Measurements from ENCODE around the gene SNRPA1. TPM values are rescaled to one million over a fixed set of nuclear protein-coding genes. Genes with fewer than 3 reads are reported as not detected.

The SNRPA1 gene
- total and polyA plus RNA-seq, 2 of the 13 experiments (the other 11 are each of a cell fraction or from before 2014, with no cell fraction given), result 41.2 to 108 TPM

DNA sequence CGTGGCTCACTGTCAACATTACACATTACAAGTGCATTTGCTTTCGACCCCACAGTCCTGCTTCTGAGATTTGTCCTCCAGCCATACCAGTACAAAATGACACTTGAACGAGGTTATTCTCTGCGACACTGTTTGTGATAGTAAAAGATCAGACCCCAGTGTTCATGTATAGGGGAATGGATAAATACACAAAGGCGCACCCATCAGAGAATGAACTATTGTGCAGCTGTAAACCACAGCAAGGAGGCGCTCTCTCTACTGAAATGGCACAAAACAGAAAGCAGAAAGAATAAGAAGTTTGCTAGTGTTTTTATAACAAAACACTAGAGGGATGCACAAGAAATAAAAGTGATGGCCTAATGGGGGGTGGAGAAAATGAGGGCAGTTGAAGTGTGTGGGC is 38.3 kb downstream of the SNRPA1 start:
- TF ChIP-seq PCBP2 (optimal IDR thresholded peaks at IDR 0.05; ENCODE audit: low read depth, low read length, poor library complexity, severe bottlenecking) (no peak), SMC3 (IDR thresholded peaks at IDR 0.05; ENCODE audit: low read length) (peak; percentile 28; the same call in 1 of the 2 replicates), ZNF121 (CRISPR knock-in tag; IDR thresholded peaks at IDR 0.05) (no peak), ZNF773 (CRISPR knock-in tag; IDR thresholded peaks at IDR 0.05; ENCODE audit: borderline replicate concordance) (no peak), STAG1 (CRISPR knock-in tag; IDR thresholded peaks at IDR 0.05) (peak; percentile 44), ZNF567 (CRISPR knock-in tag; IDR thresholded peaks at IDR 0.05; ENCODE audit: borderline replicate concordance) (no peak)
- TF ChIP-seq, protein P1, sequence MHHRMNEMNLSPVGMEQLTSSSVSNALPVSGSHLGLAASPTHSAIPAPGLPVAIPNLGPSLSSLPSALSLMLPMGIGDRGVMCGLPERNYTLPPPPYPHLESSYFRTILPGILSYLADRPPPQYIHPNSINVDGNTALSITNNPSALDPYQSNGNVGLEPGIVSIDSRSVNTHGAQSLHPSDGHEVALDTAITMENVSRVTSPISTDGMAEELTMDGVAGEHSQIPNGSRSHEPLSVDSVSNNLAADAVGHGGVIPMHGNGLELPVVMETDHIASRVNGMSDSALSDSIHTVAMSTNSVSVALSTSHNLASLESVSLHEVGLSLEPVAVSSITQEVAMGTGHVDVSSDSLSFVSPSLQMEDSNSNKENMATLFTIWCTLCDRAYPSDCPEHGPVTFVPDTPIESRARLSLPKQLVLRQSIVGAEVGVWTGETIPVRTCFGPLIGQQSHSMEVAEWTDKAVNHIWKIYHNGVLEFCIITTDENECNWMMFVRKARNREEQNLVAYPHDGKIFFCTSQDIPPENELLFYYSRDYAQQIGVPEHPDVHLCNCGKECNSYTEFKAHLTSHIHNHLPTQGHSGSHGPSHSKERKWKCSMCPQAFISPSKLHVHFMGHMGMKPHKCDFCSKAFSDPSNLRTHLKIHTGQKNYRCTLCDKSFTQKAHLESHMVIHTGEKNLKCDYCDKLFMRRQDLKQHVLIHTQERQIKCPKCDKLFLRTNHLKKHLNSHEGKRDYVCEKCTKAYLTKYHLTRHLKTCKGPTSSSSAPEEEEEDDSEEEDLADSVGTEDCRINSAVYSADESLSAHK (CRISPR knock-in tag; IDR thresholded peaks at IDR 0.05; ENCODE audit: borderline replicate concordance), result no peak
- TF ChIP-seq, protein P2, sequence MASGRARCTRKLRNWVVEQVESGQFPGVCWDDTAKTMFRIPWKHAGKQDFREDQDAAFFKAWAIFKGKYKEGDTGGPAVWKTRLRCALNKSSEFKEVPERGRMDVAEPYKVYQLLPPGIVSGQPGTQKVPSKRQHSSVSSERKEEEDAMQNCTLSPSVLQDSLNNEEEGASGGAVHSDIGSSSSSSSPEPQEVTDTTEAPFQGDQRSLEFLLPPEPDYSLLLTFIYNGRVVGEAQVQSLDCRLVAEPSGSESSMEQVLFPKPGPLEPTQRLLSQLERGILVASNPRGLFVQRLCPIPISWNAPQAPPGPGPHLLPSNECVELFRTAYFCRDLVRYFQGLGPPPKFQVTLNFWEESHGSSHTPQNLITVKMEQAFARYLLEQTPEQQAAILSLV (CRISPR knock-in tag; IDR thresholded peaks at IDR 0.05; ENCODE audit: borderline replicate concordance), result no peak
- TF ChIP-seq, protein P3, sequence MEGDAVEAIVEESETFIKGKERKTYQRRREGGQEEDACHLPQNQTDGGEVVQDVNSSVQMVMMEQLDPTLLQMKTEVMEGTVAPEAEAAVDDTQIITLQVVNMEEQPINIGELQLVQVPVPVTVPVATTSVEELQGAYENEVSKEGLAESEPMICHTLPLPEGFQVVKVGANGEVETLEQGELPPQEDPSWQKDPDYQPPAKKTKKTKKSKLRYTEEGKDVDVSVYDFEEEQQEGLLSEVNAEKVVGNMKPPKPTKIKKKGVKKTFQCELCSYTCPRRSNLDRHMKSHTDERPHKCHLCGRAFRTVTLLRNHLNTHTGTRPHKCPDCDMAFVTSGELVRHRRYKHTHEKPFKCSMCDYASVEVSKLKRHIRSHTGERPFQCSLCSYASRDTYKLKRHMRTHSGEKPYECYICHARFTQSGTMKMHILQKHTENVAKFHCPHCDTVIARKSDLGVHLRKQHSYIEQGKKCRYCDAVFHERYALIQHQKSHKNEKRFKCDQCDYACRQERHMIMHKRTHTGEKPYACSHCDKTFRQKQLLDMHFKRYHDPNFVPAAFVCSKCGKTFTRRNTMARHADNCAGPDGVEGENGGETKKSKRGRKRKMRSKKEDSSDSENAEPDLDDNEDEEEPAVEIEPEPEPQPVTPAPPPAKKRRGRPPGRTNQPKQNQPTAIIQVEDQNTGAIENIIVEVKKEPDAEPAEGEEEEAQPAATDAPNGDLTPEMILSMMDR (CRISPR knock-in tag; IDR thresholded peaks at IDR 0.05), result peak; percentile 44
- TF ChIP-seq, protein P4, sequence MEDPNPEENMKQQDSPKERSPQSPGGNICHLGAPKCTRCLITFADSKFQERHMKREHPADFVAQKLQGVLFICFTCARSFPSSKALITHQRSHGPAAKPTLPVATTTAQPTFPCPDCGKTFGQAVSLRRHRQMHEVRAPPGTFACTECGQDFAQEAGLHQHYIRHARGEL (CRISPR knock-in tag; IDR thresholded peaks at IDR 0.05), result no peak
- TF ChIP-seq, protein P5, sequence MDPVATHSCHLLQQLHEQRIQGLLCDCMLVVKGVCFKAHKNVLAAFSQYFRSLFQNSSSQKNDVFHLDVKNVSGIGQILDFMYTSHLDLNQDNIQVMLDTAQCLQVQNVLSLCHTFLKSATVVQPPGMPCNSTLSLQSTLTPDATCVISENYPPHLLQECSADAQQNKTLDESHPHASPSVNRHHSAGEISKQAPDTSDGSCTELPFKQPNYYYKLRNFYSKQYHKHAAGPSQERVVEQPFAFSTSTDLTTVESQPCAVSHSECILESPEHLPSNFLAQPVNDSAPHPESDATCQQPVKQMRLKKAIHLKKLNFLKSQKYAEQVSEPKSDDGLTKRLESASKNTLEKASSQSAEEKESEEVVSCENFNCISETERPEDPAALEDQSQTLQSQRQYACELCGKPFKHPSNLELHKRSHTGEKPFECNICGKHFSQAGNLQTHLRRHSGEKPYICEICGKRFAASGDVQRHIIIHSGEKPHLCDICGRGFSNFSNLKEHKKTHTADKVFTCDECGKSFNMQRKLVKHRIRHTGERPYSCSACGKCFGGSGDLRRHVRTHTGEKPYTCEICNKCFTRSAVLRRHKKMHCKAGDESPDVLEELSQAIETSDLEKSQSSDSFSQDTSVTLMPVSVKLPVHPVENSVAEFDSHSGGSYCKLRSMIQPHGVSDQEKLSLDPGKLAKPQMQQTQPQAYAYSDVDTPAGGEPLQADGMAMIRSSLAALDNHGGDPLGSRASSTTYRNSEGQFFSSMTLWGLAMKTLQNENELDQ (CRISPR knock-in tag; IDR thresholded peaks at IDR 0.05; ENCODE audit: borderline replicate concordance), result no peak
- H3K79me2 ChIP-seq (ENCODE audit: insufficient read depth, low read length), result no peaks in the 10 kb centered on the region
- FAIRE-seq, result no peak
- no peak for ATAC-seq
- 38% methylated on average over 6 of the region's 6 CpGs for WGBS (ENCODE audit: low lambda C conversion rate)
- intact Hi-C loops (cut with micrococcal nuclease; ENCODE audit: unreplicated experiment), result loop anchor here (10.0 kb wide), 2 partner anchors 132 to 342 kb away; partner anchors contain the start of gene LRRK1
- BruUV-seq (replicated peaks), result no TSS peak
- no peak overlapping the region for H3K9ac ChIP-seq (ENCODE audit: insufficient read depth, low read depth, low read length)
- no peak overlapping the region for H3K4me3 ChIP-seq (replicated peaks in 1 of 3; ENCODE audit: insufficient read depth in 1 of 3, low read depth in 2 of 3, low read length in 3 of 3)
- DNase-seq (ENCODE audit: low spot score), result no peak
- POLR2A ChIA-PET, result no interaction called here
- H3K4me1 ChIP-seq (ENCODE audit: insufficient read depth, low read length), result peaks cover 42% of the 10 kb centered on the region
- H3K36me3 ChIP-seq (replicated peaks in 1 of 2; ENCODE audit: control insufficient read depth in 1 of 2, insufficient read depth in 2 of 2, low read length in 2 of 2), result no peaks in the 10 kb centered on the region
- in situ Hi-C loops (cut with HindIII; ENCODE audit: extremely low pct_ligation_motif_present, low pct_unique_long_range_greater_than_20kb), result loop anchor here (5.0 to 25.0 kb wide), 4 partner anchors 172 to 594 kb away; partner anchors contain the start of gene LRRK1
- H2AFZ ChIP-seq (ENCODE audit: low read length), result no peak overlapping the region
- CTCF ChIA-PET (ENCODE audit: low intra/inter-chr PET ratio, low total read pairs), result interaction anchor here (1.3 to 4.7 kb wide), 3 partner anchors 167 to 244 kb away, joined by 5 to 72 read pairs (median 37); no protein-coding TSS in a partner anchor
- no peaks in the 10 kb centered on the region for H4K20me1 ChIP-seq (ENCODE audit: insufficient read depth, low read length)
- no peaks in the 10 kb centered on the region for H3K9me3 ChIP-seq (ENCODE audit: low read length)
- H3K4me2 ChIP-seq (ENCODE audit: low read depth, low read length), result no peak overlapping the region
- H3K27ac ChIP-seq (ENCODE audit: extremely low read length, insufficient read depth, low read length), result no peak overlapping the region
- H3K27me3 ChIP-seq (ENCODE audit: control insufficient read depth in 1 of 2, insufficient read depth in 2 of 2, low read length in 2 of 2), result peaks cover 0 to 4% of the 10 kb centered on the region in 2 experiments; a peak in 2 of 5 replicates

Data from HepG2 (cell line).